Astrocyte (in vitro differentiated cells and primary cell): Measurements from ENCODE around the gene RDH14. TPM values are rescaled to one million over a fixed set of nuclear protein-coding genes. Genes with fewer than 3 reads are reported as not detected.

Source experiments
- DNase-seq: peaks from one replicate; pipeline ENCODE4 v3.0.0-alpha.2; 2010; ENCODE audit warnings: low read depth
- FAIRE-seq: peaks from 2 replicates; lab custom pipeline; 2011; peaks lifted over from hg19 to GRCh38; lab: Jason Lieb, UNC
- H2AFZ ChIP-seq: 2 replicates; pipeline ENCODE4 v1.6.0; 2012; ENCODE audit warnings: low read depth, low read length, inconsistent platforms
- H3K27ac ChIP-seq: 2 replicates; pipeline ENCODE4 v1.5.1; 2011; ENCODE audit warnings: low read depth, low read length, inconsistent platforms
- H3K27me3 ChIP-seq: 2 replicates; pipeline ENCODE4 v1.6.0; 2011; ENCODE audit warnings: low read length, inconsistent platforms; ENCODE audit not compliant: insufficient read depth
- H3K36me3 ChIP-seq: 2 replicates; pipeline ENCODE4 v1.5.1; 2011; ENCODE audit warnings: low read length, inconsistent platforms; ENCODE audit not compliant: insufficient read depth
- H3K4me1 ChIP-seq: 2 replicates; pipeline ENCODE4 v1.5.1; 2011; ENCODE audit warnings: low read length, inconsistent platforms; ENCODE audit not compliant: insufficient read depth
- H3K4me2 ChIP-seq: 2 replicates; pipeline ENCODE4 v1.6.0; 2012; ENCODE audit warnings: low read length, inconsistent platforms
- H3K4me3 ChIP-seq: 2 replicates; pipeline ENCODE4 v1.5.1; 2011; ENCODE audit warnings: low read depth, mild to moderate bottlenecking, low read length, inconsistent platforms; ENCODE audit not compliant: insufficient read depth
- H3K79me2 ChIP-seq: 2 replicates; pipeline ENCODE4 v1.6.0; 2012; ENCODE audit warnings: mild to moderate bottlenecking, low read length, inconsistent platforms; ENCODE audit not compliant: insufficient read depth
- H3K9ac ChIP-seq: 2 replicates; pipeline ENCODE4 v1.6.0; 2012; ENCODE audit warnings: mild to moderate bottlenecking, low read length, inconsistent platforms
- H3K9me3 ChIP-seq: 2 replicates; pipeline ENCODE4 v1.5.1; 2012; ENCODE audit warnings: low read depth, mild to moderate bottlenecking, low read length, inconsistent platforms; ENCODE audit not compliant: insufficient read depth
- H4K20me1 ChIP-seq: 2 replicates; pipeline ENCODE4 v1.6.0; 2012; ENCODE audit warnings: low read length, inconsistent platforms; ENCODE audit not compliant: insufficient read depth
- H3K27ac Mint-ChIP-seq: one replicate; pipeline ENCODE4 v1.8.0; 2021; ENCODE audit warnings: mild to moderate bottlenecking, mixed read lengths; ENCODE audit not compliant: unreplicated experiment
- H3K27me3 Mint-ChIP-seq: one replicate; pipeline ENCODE4 v1.8.0; 2021; ENCODE audit warnings: low read depth, mixed read lengths; ENCODE audit not compliant: unreplicated experiment
- H3K36me3 Mint-ChIP-seq: one replicate; pipeline ENCODE4 v1.8.0; 2021; ENCODE audit warnings: low read depth, mixed read lengths; ENCODE audit not compliant: unreplicated experiment
- H3K4me1 Mint-ChIP-seq: one replicate; pipeline ENCODE4 v1.8.0; 2021; ENCODE audit warnings: low read depth, mixed read lengths; ENCODE audit not compliant: unreplicated experiment
- H3K4me3 Mint-ChIP-seq: one replicate; pipeline ENCODE4 v1.8.0; 2021; ENCODE audit warnings: mild to moderate bottlenecking, moderate library complexity, mixed read lengths; ENCODE audit not compliant: unreplicated experiment
- H3K9me3 Mint-ChIP-seq: one replicate; pipeline ENCODE4 v1.8.0; 2021; ENCODE audit warnings: mild to moderate bottlenecking, mixed read lengths; ENCODE audit not compliant: unreplicated experiment
- EZH2 ChIP-seq: IDR thresholded peaks from 2 replicates; pipeline ENCODE4 v1.6.1; 2012; ENCODE audit warnings: mild to moderate bottlenecking, low read length, inconsistent platforms; ENCODE audit not compliant: insufficient read depth
- total RNA-seq: library from RNA; stranded (reverse); gene quantifications from 2 replicates; pipeline ENCODE4 v1.2.1, GENCODE V29; 2021
- TF ChIP-seq, protein P1 (sequence below): IDR thresholded peaks from 2 replicates; pipeline ENCODE4 v1.5.1; 2011; ENCODE audit warnings: low read depth, mild to moderate bottlenecking, inconsistent platforms, low read length, moderate library complexity; ENCODE audit not compliant: insufficient read depth

The RDH14 gene
- total RNA-seq, 1 donor from 2014 or later = 16.0 TPM

DNA sequence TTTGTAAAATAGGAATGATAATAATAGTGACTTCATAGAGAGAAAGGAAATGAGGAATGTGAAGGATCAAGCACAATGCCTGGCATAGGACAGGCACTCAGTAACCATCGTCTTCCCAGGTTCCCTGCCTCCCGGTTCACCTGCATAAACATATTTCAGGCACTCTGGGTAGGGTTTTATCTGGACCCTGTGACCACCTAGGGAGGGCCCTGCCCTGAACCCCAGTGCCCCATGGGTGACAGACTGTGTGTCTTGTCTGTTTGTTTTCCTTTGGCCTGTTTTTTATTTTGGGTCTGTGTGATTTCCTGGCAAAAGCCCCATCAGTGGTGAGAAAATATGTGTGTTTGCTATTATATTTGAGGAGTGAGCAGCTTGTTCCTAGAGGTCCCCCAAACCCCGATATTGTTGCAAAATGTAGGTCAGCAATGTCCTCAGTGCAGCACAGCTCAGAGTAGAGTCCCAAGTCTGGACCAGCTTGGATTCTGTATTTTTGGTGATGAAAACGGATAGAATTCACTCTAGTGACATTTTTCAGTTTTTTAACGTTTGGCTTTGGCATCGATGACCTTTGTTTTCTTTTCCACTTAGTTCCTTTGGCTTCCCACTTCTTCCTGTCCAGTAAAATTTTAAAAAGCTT lies 38.5 kb upstream of the RDH14 start:
- H3K79me2 ChIP-seq = no peaks in the 10 kb centered on the region
- H3K36me3 ChIP-seq = no peaks in the 10 kb centered on the region
- FAIRE-seq (no peak), DNase-seq (no peak)
- TF ChIP-seq, protein P1, sequence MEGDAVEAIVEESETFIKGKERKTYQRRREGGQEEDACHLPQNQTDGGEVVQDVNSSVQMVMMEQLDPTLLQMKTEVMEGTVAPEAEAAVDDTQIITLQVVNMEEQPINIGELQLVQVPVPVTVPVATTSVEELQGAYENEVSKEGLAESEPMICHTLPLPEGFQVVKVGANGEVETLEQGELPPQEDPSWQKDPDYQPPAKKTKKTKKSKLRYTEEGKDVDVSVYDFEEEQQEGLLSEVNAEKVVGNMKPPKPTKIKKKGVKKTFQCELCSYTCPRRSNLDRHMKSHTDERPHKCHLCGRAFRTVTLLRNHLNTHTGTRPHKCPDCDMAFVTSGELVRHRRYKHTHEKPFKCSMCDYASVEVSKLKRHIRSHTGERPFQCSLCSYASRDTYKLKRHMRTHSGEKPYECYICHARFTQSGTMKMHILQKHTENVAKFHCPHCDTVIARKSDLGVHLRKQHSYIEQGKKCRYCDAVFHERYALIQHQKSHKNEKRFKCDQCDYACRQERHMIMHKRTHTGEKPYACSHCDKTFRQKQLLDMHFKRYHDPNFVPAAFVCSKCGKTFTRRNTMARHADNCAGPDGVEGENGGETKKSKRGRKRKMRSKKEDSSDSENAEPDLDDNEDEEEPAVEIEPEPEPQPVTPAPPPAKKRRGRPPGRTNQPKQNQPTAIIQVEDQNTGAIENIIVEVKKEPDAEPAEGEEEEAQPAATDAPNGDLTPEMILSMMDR = no peak
- TF ChIP-seq EZH2 = no peak
- H3K4me1 ChIP-seq = no peaks in the 10 kb centered on the region
- H3K4me3 ChIP-seq = no peak overlapping the region
- no peaks in the 10 kb centered on the region for H3K9me3 ChIP-seq
- no peak overlapping the region for H3K27ac Mint-ChIP-seq
- H3K27me3 ChIP-seq = no peaks in the 10 kb centered on the region
- H3K4me2 ChIP-seq = no peak overlapping the region
- no peak overlapping the region for H3K4me3 Mint-ChIP-seq
- H4K20me1 ChIP-seq = no peaks in the 10 kb centered on the region
- no peaks in the 10 kb centered on the region for H3K27me3 Mint-ChIP-seq
- no peaks in the 10 kb centered on the region for H3K4me1 Mint-ChIP-seq
- H3K9me3 Mint-ChIP-seq = no peaks in the 10 kb centered on the region
- H3K9ac ChIP-seq = no peak overlapping the region
- no peak overlapping the region for H2AFZ ChIP-seq
- no peak overlapping the region for H3K27ac ChIP-seq
- H3K36me3 Mint-ChIP-seq = peaks cover 2% of the 10 kb centered on the region

DNA sequence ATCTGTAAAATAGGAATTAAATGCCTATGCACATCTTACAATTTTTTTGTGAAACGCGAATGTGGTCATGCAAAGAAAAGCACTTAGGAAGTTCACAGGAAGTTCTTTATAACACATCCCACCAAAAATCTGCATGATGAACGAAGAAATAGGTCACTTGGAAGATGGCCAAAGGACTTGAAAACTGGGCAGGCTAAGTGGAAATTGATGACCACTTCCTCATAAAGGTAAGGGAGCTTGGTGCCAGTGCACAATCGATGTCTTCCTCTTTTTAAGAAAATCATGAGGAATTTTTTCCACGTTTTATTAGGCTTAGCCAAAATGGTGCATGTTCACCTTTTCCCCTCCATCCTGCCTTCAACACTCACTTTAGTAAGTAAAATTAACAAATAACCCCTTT lies 37.2 kb upstream of the RDH14 start:
- TF ChIP-seq EZH2 = no peak
- TF ChIP-seq, protein P1 = no peak
- H3K4me1 Mint-ChIP-seq = no peaks in the 10 kb centered on the region
- Histone ChIP-seq H3K79me2 (no peaks in the 10 kb centered on the region), H3K36me3 (no peaks in the 10 kb centered on the region), H3K4me2 (no peak overlapping the region), H3K9me3 (no peaks in the 10 kb centered on the region), H3K27me3 (no peaks in the 10 kb centered on the region), H3K4me1 (no peaks in the 10 kb centered on the region), H4K20me1 (no peaks in the 10 kb centered on the region), H2AFZ (no peak overlapping the region), H3K9ac (no peak overlapping the region), H3K4me3 (no peak overlapping the region), H3K27ac (no peak overlapping the region)
- FAIRE-seq (no peak), DNase-seq (no peak)
- H3K27ac Mint-ChIP-seq = no peak overlapping the region
- no peaks in the 10 kb centered on the region for H3K27me3 Mint-ChIP-seq
- no peaks in the 10 kb centered on the region for H3K9me3 Mint-ChIP-seq
- H3K36me3 Mint-ChIP-seq = peaks cover 2% of the 10 kb centered on the region
- no peak overlapping the region for H3K4me3 Mint-ChIP-seq

DNA sequence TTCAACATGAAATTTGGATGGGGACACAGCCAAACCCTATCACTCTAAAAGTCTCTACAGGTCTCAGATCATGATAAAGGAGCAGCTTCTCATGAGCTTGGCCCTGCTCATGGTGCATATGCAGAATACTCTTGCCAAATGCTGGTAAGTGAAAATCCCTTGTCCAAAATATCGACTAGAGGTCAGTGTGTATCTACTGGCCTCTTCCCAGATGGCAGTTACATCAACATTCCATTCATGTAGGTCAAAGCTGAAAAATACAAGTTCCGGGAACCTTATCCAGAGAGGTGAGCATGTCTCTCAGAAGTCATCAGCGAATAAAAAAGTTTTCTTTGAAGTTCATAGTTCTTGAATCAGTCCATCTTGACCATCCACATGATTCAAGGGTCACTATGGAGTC lies 36.5 kb upstream of the RDH14 start:
- Histone ChIP-seq H3K4me1 (no peaks in the 10 kb centered on the region), H3K27me3 (no peaks in the 10 kb centered on the region), H3K9me3 (no peaks in the 10 kb centered on the region), H3K36me3 (no peaks in the 10 kb centered on the region), H3K27ac (no peak overlapping the region), H2AFZ (no peak overlapping the region), H3K9ac (no peak overlapping the region), H3K79me2 (no peaks in the 10 kb centered on the region), H4K20me1 (no peaks in the 10 kb centered on the region), H3K4me3 (no peak overlapping the region), H3K4me2 (no peak overlapping the region)
- FAIRE-seq (no peak), DNase-seq (no peak)
- Mint-ChIP-seq H3K4me3 (no peak overlapping the region), H3K4me1 (no peaks in the 10 kb centered on the region), H3K9me3 (no peaks in the 10 kb centered on the region), H3K36me3 (peaks cover 2% of the 10 kb centered on the region), H3K27ac (no peak overlapping the region), H3K27me3 (no peaks in the 10 kb centered on the region)
- TF ChIP-seq, protein P1 = no peak
- no peak for TF ChIP-seq EZH2
